Activated CD8-positive, alpha-beta memory T cell treated with anti-CD3 and anti-CD28 coated beads for 4 hours (primary cell): ENCODE measurements around the gene PLA2G15.

Experiments used
- DNase-seq, 2 donors: peaks; one replicate each; pipeline ENCODE4 v3.0.0-alpha.2; 2020; ENCODE audit warnings: low read depth in 2 of 2

PLA2G15 gene

GRCh38 chr16:68232335-68232734 is 12.8 kb upstream of the PLA2G15 start:
- no peak for DNase-seq

DNA sequence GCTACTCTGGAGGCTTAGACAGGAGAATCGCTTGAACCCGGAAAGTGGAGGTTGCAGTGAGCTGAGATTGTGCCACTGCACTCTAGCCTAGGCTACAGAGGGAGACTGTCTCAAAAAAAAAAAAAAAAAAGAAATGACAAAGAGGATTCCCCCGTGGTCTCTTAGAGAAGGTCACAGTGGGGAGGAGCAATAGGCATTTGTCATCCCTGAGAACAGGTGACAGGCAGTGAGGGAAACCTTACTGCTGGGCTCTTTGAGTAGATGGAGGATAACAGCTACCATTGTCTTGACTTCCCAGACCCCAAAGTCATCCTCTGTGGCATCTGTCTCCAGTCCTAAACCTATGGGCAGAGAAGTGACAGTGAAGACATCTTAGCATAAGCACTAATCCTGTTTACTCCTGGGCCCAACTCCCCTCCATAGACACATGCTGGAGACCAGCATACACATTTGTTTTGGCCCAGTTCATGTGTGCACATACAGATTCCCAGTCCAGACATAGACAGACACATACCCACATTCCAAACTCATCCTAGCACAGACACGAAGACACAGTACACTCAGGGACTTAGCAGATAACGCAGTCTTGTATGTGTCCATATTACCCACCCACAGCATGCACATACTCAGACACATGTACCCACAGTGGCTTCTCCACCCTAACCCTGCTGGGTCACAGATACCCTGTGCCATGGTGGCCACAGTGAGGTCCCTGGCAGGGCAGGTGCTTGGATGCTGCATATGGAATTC is 11.9 kb upstream of the PLA2G15 start:
- no peak for DNase-seq

- no peak for DNase-seq
These were observed 11.4 kb upstream of the PLA2G15 start for GRCh38 chr16:68233835-68234187.

GRCh38 chr16:68234188-68235107 is 10.7 kb upstream of the PLA2G15 start:
- no peak for DNase-seq

- DNase-seq, result no peak
These were observed 9.9 kb upstream of the PLA2G15 start for GRCh38 chr16:68235108-68235886.

DNA sequence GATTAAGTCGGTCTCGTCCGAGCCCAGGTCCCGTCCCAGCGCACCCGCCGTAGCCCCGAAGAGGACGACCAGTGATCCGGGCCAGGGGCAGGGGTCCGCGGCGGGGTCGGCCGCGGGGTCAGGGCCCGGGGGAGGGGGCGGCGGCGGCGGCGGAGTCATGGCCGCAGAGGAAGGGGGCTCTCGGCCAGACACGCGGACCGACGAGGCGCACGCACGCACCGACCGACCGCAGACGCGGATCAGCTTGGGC is 9.4 kb upstream of the PLA2G15 start, which contains the start of gene ESRP2:
Gene ESRP2, minus strand, starts transcription at position 241 of the 250 bp plus-strand sequence. Its CDS starts 82 bp downstream, at position 159.
- no peak for DNase-seq

GRCh38 chr16:68236137-68236825 is 8.9 kb upstream of the PLA2G15 start:
- no peak for DNase-seq

- no peak for DNase-seq
These were observed 8.3 kb upstream of the PLA2G15 start for GRCh38 chr16:68236826-68237242.

- peak; percentile 72 to 77 for DNase-seq
These were observed 7.7 kb upstream of the PLA2G15 start for GRCh38 chr16:68237243-68238028.

- no peak for DNase-seq
These were observed 7.2 kb upstream of the PLA2G15 start for GRCh38 chr16:68238029-68238345.

- DNase-seq, result no peak
These were observed 3.1 kb upstream of the PLA2G15 start for GRCh38 chr16:68242085-68242484.

DNA sequence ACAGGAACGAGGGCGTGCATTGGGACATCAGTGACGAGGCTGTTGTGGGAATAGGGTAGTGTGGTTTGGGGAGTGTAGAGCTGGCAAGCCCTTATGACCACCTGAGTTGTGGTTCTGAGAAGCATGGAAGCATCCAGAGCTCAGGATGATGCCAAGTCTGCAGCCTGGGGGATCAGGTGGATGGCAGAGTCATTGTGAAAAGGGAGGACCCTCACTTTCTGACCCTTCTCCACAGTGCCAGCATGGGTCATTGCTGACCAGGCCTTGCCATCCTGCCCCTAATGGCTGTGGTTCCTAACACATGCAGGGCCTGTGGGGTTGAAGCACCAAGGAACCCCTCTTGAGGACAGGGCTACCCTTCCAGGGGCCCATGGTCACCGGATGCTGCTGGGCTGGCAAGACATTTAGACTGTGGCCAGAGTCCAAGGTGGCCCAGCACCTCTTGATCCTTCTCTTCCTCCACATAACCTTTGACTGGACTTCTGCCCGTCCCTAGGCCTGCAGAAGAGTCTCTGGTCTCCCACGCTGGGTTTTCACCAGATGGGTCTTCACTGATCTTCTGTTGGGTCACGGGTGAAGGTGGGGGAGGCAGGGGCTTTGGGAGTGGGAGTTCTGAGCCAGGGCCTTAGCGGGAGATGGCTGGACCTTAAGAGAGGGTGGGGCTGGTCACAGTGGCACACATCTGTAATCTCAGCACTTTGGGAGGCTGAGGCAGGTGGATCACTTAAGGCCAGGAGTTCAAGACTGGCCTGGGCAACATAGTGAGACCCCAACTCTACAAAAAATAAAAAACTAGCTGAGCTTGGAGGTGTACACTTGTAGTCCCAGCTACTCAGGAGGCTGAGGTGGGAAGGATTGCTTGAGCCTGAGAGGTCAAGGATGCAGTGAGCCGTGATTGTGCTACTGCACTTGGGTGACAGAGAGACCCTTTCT is 2.0 kb upstream of the PLA2G15 start:
- no peak for DNase-seq

DNA sequence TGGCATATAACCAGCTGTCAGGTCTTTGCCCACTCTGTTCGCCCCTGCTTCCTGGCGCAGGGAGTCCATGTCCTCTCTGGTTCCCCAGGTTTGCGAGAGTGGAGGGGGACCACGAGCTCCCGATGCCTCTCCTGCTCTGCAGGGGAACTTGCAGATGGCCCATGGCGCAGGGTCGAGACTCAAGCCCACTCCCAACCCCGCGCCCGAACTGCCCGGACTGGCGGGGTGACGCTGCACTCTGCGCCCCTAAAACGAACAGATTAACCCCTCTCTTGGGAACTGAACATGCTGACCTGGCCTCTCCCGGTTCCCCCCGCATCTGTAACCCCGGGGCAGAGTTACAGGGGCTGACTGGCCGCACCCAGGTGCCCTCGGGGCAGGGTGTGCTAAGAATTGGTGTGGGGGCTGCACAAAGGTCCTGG is 681 bp upstream of the PLA2G15 start:
- no peak for DNase-seq

GRCh38 chr16:68246121-68246520 is 948 bp downstream of the PLA2G15 start:
- DNase-seq, result no peak

DNA sequence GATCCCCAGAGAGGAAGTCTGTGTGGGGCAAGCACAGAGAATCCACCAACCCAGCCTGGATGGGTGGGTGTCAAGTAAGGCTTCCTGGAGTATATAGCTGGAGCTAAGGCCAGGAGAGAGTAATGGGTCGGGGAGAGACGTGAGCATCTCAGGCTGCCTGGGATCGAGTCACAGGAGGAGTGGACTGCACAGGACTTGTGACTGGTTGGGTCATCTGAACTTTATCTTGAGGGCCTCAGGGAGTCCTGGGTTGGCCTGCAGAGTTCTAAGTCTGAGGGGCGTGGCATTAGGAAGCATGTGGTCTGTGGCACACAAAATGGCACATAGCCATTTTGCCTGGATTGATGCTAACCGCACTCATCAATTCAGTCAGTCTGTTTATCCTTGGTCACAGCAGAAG is 1.5 kb downstream of the PLA2G15 start:
- DNase-seq, result no peak

- no peak for DNase-seq
These were observed 2.2 kb downstream of the PLA2G15 start for GRCh38 chr16:68247400-68247799.

GRCh38 chr16:68247932-68248331 is 2.8 kb downstream of the PLA2G15 start:
- no peak for DNase-seq

- no peak for DNase-seq
These were observed 4.2 kb downstream of the PLA2G15 start for GRCh38 chr16:68249371-68249770.

- no peak for DNase-seq
These were observed 5.8 kb downstream of the PLA2G15 start for GRCh38 chr16:68250951-68251350.

- no peak for DNase-seq
These were observed 6.7 kb downstream of the PLA2G15 start for GRCh38 chr16:68251832-68252231.
